Measurements from ENCODE around the gene ZNF783.

DNA sequence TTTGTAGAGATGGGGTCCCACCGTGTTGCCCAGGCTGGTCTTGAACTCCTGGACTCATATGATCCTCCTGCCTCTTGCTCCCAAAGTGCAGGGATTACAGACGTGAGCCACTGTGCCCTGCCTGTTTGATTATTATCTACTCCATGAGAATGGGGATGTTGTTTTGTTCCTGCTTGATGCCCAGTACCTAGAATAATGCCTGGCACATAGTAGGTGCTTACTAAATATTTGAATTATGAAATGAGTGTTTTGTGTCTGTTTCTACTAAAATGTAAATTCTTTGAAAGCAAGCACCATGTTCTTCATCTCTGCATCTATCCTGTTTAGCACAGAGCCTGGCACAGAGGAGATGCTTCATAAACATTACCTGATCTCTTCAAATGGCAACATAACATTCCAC, 40.9 kb downstream of the ZNF783 start:
- TF ChIP-seq, protein P1, sequence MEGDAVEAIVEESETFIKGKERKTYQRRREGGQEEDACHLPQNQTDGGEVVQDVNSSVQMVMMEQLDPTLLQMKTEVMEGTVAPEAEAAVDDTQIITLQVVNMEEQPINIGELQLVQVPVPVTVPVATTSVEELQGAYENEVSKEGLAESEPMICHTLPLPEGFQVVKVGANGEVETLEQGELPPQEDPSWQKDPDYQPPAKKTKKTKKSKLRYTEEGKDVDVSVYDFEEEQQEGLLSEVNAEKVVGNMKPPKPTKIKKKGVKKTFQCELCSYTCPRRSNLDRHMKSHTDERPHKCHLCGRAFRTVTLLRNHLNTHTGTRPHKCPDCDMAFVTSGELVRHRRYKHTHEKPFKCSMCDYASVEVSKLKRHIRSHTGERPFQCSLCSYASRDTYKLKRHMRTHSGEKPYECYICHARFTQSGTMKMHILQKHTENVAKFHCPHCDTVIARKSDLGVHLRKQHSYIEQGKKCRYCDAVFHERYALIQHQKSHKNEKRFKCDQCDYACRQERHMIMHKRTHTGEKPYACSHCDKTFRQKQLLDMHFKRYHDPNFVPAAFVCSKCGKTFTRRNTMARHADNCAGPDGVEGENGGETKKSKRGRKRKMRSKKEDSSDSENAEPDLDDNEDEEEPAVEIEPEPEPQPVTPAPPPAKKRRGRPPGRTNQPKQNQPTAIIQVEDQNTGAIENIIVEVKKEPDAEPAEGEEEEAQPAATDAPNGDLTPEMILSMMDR (IDR thresholded peaks at IDR 0.05; ENCODE audit: low read depth, low read length) = no peak
- TF ChIP-seq EZH2phosphoT487 (IDR thresholded peaks at IDR 0.05; ENCODE audit: low read depth) = no peak

Measured in OCI-LY3 (cell line).